Left colon (tissue), 2 donors: ENCODE measurements around the gene FGD2. TPM values are rescaled to one million over a fixed set of nuclear protein-coding genes. Genes with fewer than 3 reads are reported as not detected.
A peak's percentile ranks its signal among the peaks of the same experiment; 100 is the strongest.

ENCODE experiments used
- ATAC-seq: fragments of 200-7000 bp; cut with Tn5 transposase; one replicate; pipeline ENCODE4 v1.9.1; 2020; ENCODE audit warnings: mild to moderate bottlenecking, moderate library complexity
- DNase-seq, 2 donors: peaks; one replicate each; pipeline ENCODE4 v3.0.0-alpha.2; 2020
- intact Hi-C, 2 donors: fragments of 100-400 bp; cut with DNase I in 1 of 2; cut with micrococcal nuclease in 1 of 2; formaldehyde crosslinking; loops; one replicate each; pipeline versions ENCODE4 v1.11.2 to v1.14.0; 2022; cut with DNase I, micrococcal nuclease
- total RNA-seq, 2 donors: library from RNA; stranded (reverse); fragmentation: NEBNext Ultra II Directional; extraction: Animal tissue kit (Norgen Biotek cat#: 25700); gene quantifications; one replicate each; pipeline ENCODE4 v1.2.1, GENCODE V29; 2021
- donor health status: DM: no; HTN: no; CAD: no.
- donor health status: DM: yes; HTN: yes; CAD: no.

FGD2 gene
- total RNA-seq, 2 donors from 2014 or later: 5.1 to 13.5 TPM

GRCh38 chr6:36969988-36970891 is 35.2 kb upstream of the FGD2 start:
- intact Hi-C loops: no loop called here
- no peak for ATAC-seq
- no peak for DNase-seq

- no peak for ATAC-seq
Measured at GRCh38 chr6:36970892-36971842, 34.3 kb upstream of the FGD2 start.

GRCh38 chr6:36971921-36972673 is 33.4 kb upstream of the FGD2 start:
- intact Hi-C loops: no loop called here
- ATAC-seq: no peak

More at GRCh38 chr6:36970892-36971842, 34.3 kb upstream of the FGD2 start:
- no peak for DNase-seq
- intact Hi-C loops: no loop called here

GRCh38 chr6:36973190-36973589 is 32.3 kb upstream of the FGD2 start:
- DNase-seq (no peak), ATAC-seq (no peak)
- intact Hi-C loops: no loop called here

More at GRCh38 chr6:36971921-36972673, 33.4 kb upstream of the FGD2 start:
- DNase-seq: no peak

- DNase-seq (no peak), ATAC-seq (no peak)
- intact Hi-C loops: no loop called here
Measured at GRCh38 chr6:36973647-36974046, 31.8 kb upstream of the FGD2 start.

- no peak for ATAC-seq
- DNase-seq: no peak
- intact Hi-C loops: no loop called here
Measured at GRCh38 chr6:36975231-36976006, 30.0 kb upstream of the FGD2 start.

GRCh38 chr6:36976007-36976264 is 29.5 kb upstream of the FGD2 start:
- DNase-seq (no peak), ATAC-seq (no peak)
- intact Hi-C loops: no loop called here

GRCh38 chr6:36976509-36976908 is 28.9 kb upstream of the FGD2 start:
- no peak for DNase-seq
- intact Hi-C loops: no loop called here
- no peak for ATAC-seq

- ATAC-seq (no peak), DNase-seq (no peak)
- intact Hi-C loops: no loop called here
Measured at GRCh38 chr6:36976931-36977330, 28.5 kb upstream of the FGD2 start.

GRCh38 chr6:36977470-36977941 is 27.9 kb upstream of the FGD2 start:
- DNase-seq (no peak), ATAC-seq (no peak)
- intact Hi-C loops: no loop called here

GRCh38 chr6:36978421-36979346 is 26.8 kb upstream of the FGD2 start:
- intact Hi-C loops: no loop called here
- DNase-seq (no peak), ATAC-seq (peak; percentile 19)

GRCh38 chr6:36979347-36979742 is 26.1 kb upstream of the FGD2 start:
- intact Hi-C loops: no loop called here
- peak; percentile 83 for ATAC-seq
- DNase-seq: peak in 1 of 2 donors; percentile 37

- ATAC-seq (no peak), DNase-seq (no peak)
- intact Hi-C loops: loop anchor here in 1 of 2 donors (10.0 kb wide), 1 partner anchor 95 kb away; the partner anchor contains the start of gene C6orf89
Measured at GRCh38 chr6:36980129-36980528, 25.3 kb upstream of the FGD2 start.

GRCh38 chr6:36980876-36981619 is 24.4 kb upstream of the FGD2 start:
- DNase-seq (no peak), ATAC-seq (no peak)
- intact Hi-C loops: loop anchor here in 1 of 2 donors (10.0 kb wide), 1 partner anchor 96 kb away; the partner anchor contains the start of gene C6orf89

GRCh38 chr6:36983538-36983937 is 21.9 kb upstream of the FGD2 start:
- ATAC-seq (no peak), DNase-seq (no peak)
- intact Hi-C loops: loop anchor here in 1 of 2 donors (10.0 kb wide), 1 partner anchor 99 kb away; the partner anchor contains the start of gene C6orf89
